Heart right ventricle (tissue), 16 donors: ENCODE results near the gene ZNF235. TPM values are rescaled to one million over a fixed set of nuclear protein-coding genes. Genes with fewer than 3 reads are reported as not detected.
A peak's percentile ranks its signal among the peaks of the same experiment; 100 is the strongest.
"Not testable (repeated sequence)": the region's sequence is repeated elsewhere in the genome, so short reads cannot be mapped to it uniquely, and the experiment has no call there.

Experiments used
- ATAC-seq, 8 donors: fragments of 200-7000 bp; cut with Tn5 transposase; one replicate each; pipeline ENCODE4 v1.9.1; 2020; ENCODE audit warnings: mild to moderate bottlenecking in 8 of 8, moderate library complexity in 8 of 8, moderate number of reproducible peaks in 1 of 8
- DNase-seq, 2 donors: peaks; one replicate each; pipeline ENCODE4 v3.0.0-alpha.2; 2020
- H3K27ac ChIP-seq, 10 donors: fragments of 200-600 bp; sonication (generic) in 2 of 10; one replicate each; pipeline versions ENCODE4 v1.5.0 to v1.8.0; 2020 to 2022; ENCODE audit warnings: mild to moderate bottlenecking in 3 of 10
- H3K27me3 ChIP-seq, 7 donors: fragments of 200-600 bp; one replicate each; pipeline ENCODE4 v1.8.0; 2021 to 2022; ENCODE audit warnings: mild to moderate bottlenecking in 2 of 7
- H3K36me3 ChIP-seq, 9 donors: fragments of 200-600 bp; sonication (generic) in 1 of 9; one replicate each; pipeline versions ENCODE4 v1.5.0 to v1.8.0; 2020 to 2022; ENCODE audit warnings: mild to moderate bottlenecking in 2 of 9
- H3K4me1 ChIP-seq, 9 donors: fragments of 200-600 bp; sonication (generic) in 1 of 9; one replicate each; pipeline versions ENCODE4 v1.5.0 to v1.8.0; 2020 to 2022; ENCODE audit warnings: mild to moderate bottlenecking in 4 of 9
- H3K4me3 ChIP-seq, 10 donors: fragments of 200-600 bp; sonication (generic) in 2 of 10; one replicate each; pipeline versions ENCODE4 v1.5.0 to v1.8.0; 2020 to 2022; ENCODE audit warnings: mild to moderate bottlenecking in 7 of 10, moderate library complexity in 2 of 10
- H3K9me3 ChIP-seq, 11 donors: fragments of 200-600 bp in 10 of 11; sonication (generic) in 2 of 11; one replicate each; pipeline versions ENCODE4 v1.5.0 to v1.8.0; 2013 to 2022; ENCODE audit warnings: mild to moderate bottlenecking in 2 of 11, control low read depth in 1 of 11, moderate library complexity in 1 of 11
- CTCF ChIP-seq, 9 donors: fragments of 200-600 bp; sonication (generic) in 2 of 9; IDR thresholded peaks; one replicate each; pipeline versions ENCODE4 v1.5.0 to v1.8.0; 2021 to 2022; ENCODE audit warnings: antibody characterized with exemption in 9 of 9, mild to moderate bottlenecking in 5 of 9, moderate library complexity in 1 of 9
- WGBS, 2 donors: extraction: QIAGEN DNeasy Blood & Tissue Kit; methylation state at CpG; one replicate each; pipeline ENCODE4 v1.1.7; 2013; ENCODE audit warnings: inconsistent platforms in 1 of 2; 5-methylcytosine and 5-hydroxymethylcytosine counted together
- intact Hi-C, 10 donors: fragments of 100-400 bp; cut with DNase I; formaldehyde crosslinking; loops; one replicate each; pipeline versions ENCODE4 v1.11.1 to v1.14.2; 2022
- polyA plus RNA-seq, 2 donors: library from polyadenylated mRNA; stranded (reverse); fragments of 200-250 nt; gene quantifications; one replicate each; pipeline ENCODE4 v1.2.3, GENCODE V29; 2013
- total RNA-seq, 10 donors: library from RNA; stranded (reverse); fragmentation: NEBNext Ultra II Directional in 3 of 10; extraction: Animal tissue kit (Norgen Biotek cat#: 25700) in 3 of 10; gene quantifications; one replicate each; pipeline versions ENCODE4 v1.2.1 to v1.2.4, GENCODE V29; 2021 to 2023
- donor health status: Arrhythmogenic right ventricular cardiomyopathy.
- donor health status: ischemic (EF 13 %, LVEDD 7.1; RV severe dilation, severe dysfunction).
- donor health status: healthy with polysubstance abuse.
- donor health status: DM: no; HTN: yes; CAD: no.
- donor health status: DM: no; HTN: no; CAD: no.
- donor health status: ischemic (EF 25% LVEDD 6.9; RV normal size, moderate dysfunction).
- donor health status: ischemic (EF 25% LVEDD 5.7; RV mildly dilated, moderate dysfunction).
- donor health status: healthy.
- donor health status: DM: yes; HTN: yes; CAD: no.
- donor health status: Ischemic cardiomyopathy.
- donor health status: ischemic (EF 35%, LVEDD 5.7; RV mildly dilated, moderate dysfunction).
- donor health status: nonischemic (EF 11% LVEDD 7.7; RV severe dilation, severe dysfunction).
- donor health status: DM: yes; HTN: yes; CAD: no.
- donor health status: PGD.
- donor health status: ischemic (EF 29% LVEDD 5.4; RV normal size, mild dysfunction).
- donor health status: nonischemic (EF 23%, LVEDD 6.1; RV moderate dilation, normal function).

ZNF235 gene
- total and polyA plus RNA-seq, 12 donors = 1.2 to 6.4 (median 3.6) TPM

GRCh38 chr19:44258835-44259413, 45.9 kb downstream of the ZNF235 start:
- intact Hi-C loops = no loop called here
- H3K9me3 ChIP-seq = peaks cover 0 to 98% (median 52%) of the 10 kb centered on the region in 11 donors

GRCh38 chr19:44258136-44258535, 46.7 kb downstream of the ZNF235 start:
- peaks cover 0 to 23% (median 0%) of the 10 kb centered on the region in 9 donors for H3K36me3 ChIP-seq
- WGBS, 2 donors = 100% methylated on average over 1 of the region's 1 CpG
- peaks cover 0 to 99% (median 56%) of the 10 kb centered on the region in 11 donors for H3K9me3 ChIP-seq
- DNase-seq (no peak), ATAC-seq (no peak)
- peaks cover 0 to 5% (median 0%) of the 10 kb centered on the region in 9 donors for H3K4me1 ChIP-seq
- no peak overlapping the region for H3K4me3 ChIP-seq
- intact Hi-C loops = no loop called here
- H3K27me3 ChIP-seq = no peaks in the 10 kb centered on the region
- TF ChIP-seq CTCF (IDR thresholded peaks at IDR 0.05) = no peak
- H3K27ac ChIP-seq = no peak overlapping the region

More at GRCh38 chr19:44258835-44259413, 45.9 kb downstream of the ZNF235 start:
- WGBS, 2 donors = 97 to 98% methylated on average over 2 of the region's 2 CpGs
- peak overlapping the region in 1 of 10 donors; percentile 84 for H3K27ac ChIP-seq
- H3K4me3 ChIP-seq = peak overlapping the region in 6 of 10 donors; percentile 47 to 63 (median 58)
- TF ChIP-seq CTCF (IDR thresholded peaks at IDR 0.05) = no peak
- peaks cover 0 to 19% (median 0%) of the 10 kb centered on the region in 9 donors for H3K36me3 ChIP-seq
- no peak for ATAC-seq
- no peaks in the 10 kb centered on the region for H3K27me3 ChIP-seq
- DNase-seq = no peak
- peaks cover 0 to 5% (median 0%) of the 10 kb centered on the region in 9 donors for H3K4me1 ChIP-seq

GRCh38 chr19:44255705-44256411, 49.0 kb downstream of the ZNF235 start:
- Histone ChIP-seq H3K36me3 (peaks cover 0 to 23% (median 0%) of the 10 kb centered on the region in 9 donors), H3K27ac (no peak overlapping the region), H3K4me3 (no peak overlapping the region), H3K4me1 (peaks cover 0 to 5% (median 0%) of the 10 kb centered on the region in 9 donors), H3K27me3 (no peaks in the 10 kb centered on the region), H3K9me3 (peaks cover 0 to 99% (median 68%) of the 10 kb centered on the region in 11 donors)
- DNase-seq (no peak), ATAC-seq (no peak)
- intact Hi-C loops = no loop called here
- no peak for TF ChIP-seq CTCF (IDR thresholded peaks at IDR 0.05)

GRCh38 chr19:44254496-44254895, 50.3 kb downstream of the ZNF235 start:
- H3K36me3 ChIP-seq = peaks cover 0 to 33% (median 0%) of the 10 kb centered on the region in 9 donors
- no peak overlapping the region for H3K4me3 ChIP-seq
- intact Hi-C loops = no loop called here
- H3K27me3 ChIP-seq = no peaks in the 10 kb centered on the region
- TF ChIP-seq CTCF (IDR thresholded peaks at IDR 0.05) = no peak
- DNase-seq = no peak
- WGBS, 2 donors = 97 to 100% methylated on average over 2 of the region's 2 CpGs
- H3K27ac ChIP-seq = no peak overlapping the region
- H3K4me1 ChIP-seq = peaks cover 0 to 5% (median 0%) of the 10 kb centered on the region in 9 donors
- no peak for ATAC-seq
- peaks cover 0 to 100% (median 78%) of the 10 kb centered on the region in 11 donors for H3K9me3 ChIP-seq

- intact Hi-C loops, H3K27me3 ChIP-seq: not testable (repeated sequence)
Observed at GRCh38 chr19:44253392-44253791, 51.4 kb downstream of the ZNF235 start.

GRCh38 chr19:44252332-44252731, 52.5 kb downstream of the ZNF235 start:
- H3K27me3 ChIP-seq, H3K4me1 ChIP-seq, H3K27ac ChIP-seq, ATAC-seq, intact Hi-C loops, DNase-seq, H3K4me3 ChIP-seq: not testable (repeated sequence)
- Histone ChIP-seq H3K36me3 (peaks cover 0 to 55% (median 0%) of the 10 kb centered on the region in 9 donors), H3K9me3 (peaks cover 0 to 100% (median 89%) of the 10 kb centered on the region in 11 donors)
- WGBS, 2 donors = 82 to 96% methylated on average over 2 of the region's 2 CpGs

More at GRCh38 chr19:44253392-44253791, 51.4 kb downstream of the ZNF235 start:
- not testable (repeated sequence) for DNase-seq, H3K4me1 ChIP-seq, ATAC-seq, H3K4me3 ChIP-seq, H3K27ac ChIP-seq
- WGBS, 2 donors = 95 to 98% methylated on average over 2 of the region's 2 CpGs
- Histone ChIP-seq H3K9me3 (peaks cover 0 to 100% (median 88%) of the 10 kb centered on the region in 11 donors), H3K36me3 (peaks cover 0 to 44% (median 0%) of the 10 kb centered on the region in 9 donors)
